Measurements from ENCODE around the gene BPTF. TPM values are rescaled to one million over a fixed set of nuclear protein-coding genes. Genes with fewer than 3 reads are reported as not detected.
A peak's percentile ranks its signal among the peaks of the same experiment; 100 is the strongest.

BPTF gene
- total RNA-seq, 2 experiments from 2014 or later: 117 to 125 TPM

GRCh38 chr17:67942810-67943209 is 117.5 kb downstream of the BPTF start:
- no peaks in the 10 kb centered on the region for H3K27me3 Mint-ChIP-seq
- POLR2A ChIA-PET: interaction anchor here (1.2 to 1.4 kb wide), 2 partner anchors 10 to 16 kb away, joined by 3 read pairs; no protein-coding TSS in a partner anchor
- CTCF ChIA-PET: interaction anchor here (1.2 to 1.8 kb wide), 3 partner anchors 8 to 21 kb away, joined by 3 to 5 read pairs (median 4); no protein-coding TSS in a partner anchor
- Histone ChIP-seq H3K27ac (ENCODE audit: low read depth in 1 of 2, low read length in 2 of 2) (no peak overlapping the region), H3K27me3 (ENCODE audit: control insufficient read depth in 1 of 2, insufficient read depth in 2 of 2, low read length in 2 of 2) (no peaks in the 10 kb centered on the region), H3K4me3 (ENCODE audit: low read length) (no peak overlapping the region), H3K9me3 (ENCODE audit: control insufficient read depth in 1 of 2, insufficient read depth in 1 of 2, low read length in 2 of 2) (no peaks in the 10 kb centered on the region), H3K4me1 (ENCODE audit: insufficient read depth, low read length) (no peaks in the 10 kb centered on the region), H3K36me3 (ENCODE audit: insufficient read depth, low read length) (peaks cover 97% of the 10 kb centered on the region)
- ATAC-seq (ENCODE audit: poor library complexity): peak; percentile 32
- peaks cover 98% of the 10 kb centered on the region for H3K36me3 Mint-ChIP-seq (ENCODE audit: low read depth)
- intact Hi-C loops (cut with DNase I, micrococcal nuclease): no loop called here
- H3K4me1 Mint-ChIP-seq (ENCODE audit: low read depth): no peaks in the 10 kb centered on the region
- H3K9me3 Mint-ChIP-seq: no peaks in the 10 kb centered on the region
- peak in 3 of 14 experiments; percentile 9 to 22 (median 20) for DNase-seq
- H3K27ac Mint-ChIP-seq: no peak overlapping the region
- no peak overlapping the region for H3K4me3 Mint-ChIP-seq
- TF ChIP-seq CTCF (IDR thresholded peaks at IDR 0.05): peak; percentile 48

GRCh38 chr17:67944035-67944434 is 118.7 kb downstream of the BPTF start:
- ChIA-PET POLR2A (no interaction called here), CTCF (no interaction called here)
- no peaks in the 10 kb centered on the region for H3K4me1 Mint-ChIP-seq (ENCODE audit: low read depth)
- H3K36me3 ChIP-seq (ENCODE audit: insufficient read depth, low read length): peaks cover 97% of the 10 kb centered on the region
- no peak for DNase-seq
- TF ChIP-seq CTCF (IDR thresholded peaks at IDR 0.05): no peak
- no peak overlapping the region for H3K27ac ChIP-seq (ENCODE audit: low read depth in 1 of 2, low read length in 2 of 2)
- no peak overlapping the region for H3K27ac Mint-ChIP-seq
- no peak overlapping the region for H3K4me3 ChIP-seq (ENCODE audit: low read length)
- no peak overlapping the region for H3K4me3 Mint-ChIP-seq
- intact Hi-C loops (cut with DNase I, micrococcal nuclease): no loop called here
- H3K4me1 ChIP-seq (ENCODE audit: insufficient read depth, low read length): no peaks in the 10 kb centered on the region
- no peaks in the 10 kb centered on the region for H3K27me3 ChIP-seq (ENCODE audit: control insufficient read depth in 1 of 2, insufficient read depth in 2 of 2, low read length in 2 of 2)
- H3K9me3 ChIP-seq (ENCODE audit: control insufficient read depth in 1 of 2, insufficient read depth in 1 of 2, low read length in 2 of 2): no peaks in the 10 kb centered on the region
- H3K9me3 Mint-ChIP-seq: no peaks in the 10 kb centered on the region
- H3K27me3 Mint-ChIP-seq: no peaks in the 10 kb centered on the region
- H3K36me3 Mint-ChIP-seq (ENCODE audit: low read depth): peaks cover 98% of the 10 kb centered on the region
- ATAC-seq (ENCODE audit: poor library complexity): no peak

- H3K36me3 Mint-ChIP-seq (ENCODE audit: low read depth): peaks cover 94% of the 10 kb centered on the region
- no peak overlapping the region for H3K4me3 Mint-ChIP-seq
- H3K4me1 ChIP-seq (ENCODE audit: insufficient read depth, low read length): no peaks in the 10 kb centered on the region
- no peaks in the 10 kb centered on the region for H3K27me3 Mint-ChIP-seq
- no peak for DNase-seq
- no peaks in the 10 kb centered on the region for H3K9me3 ChIP-seq (ENCODE audit: control insufficient read depth in 1 of 2, insufficient read depth in 1 of 2, low read length in 2 of 2)
- no peak overlapping the region for H3K27ac ChIP-seq (ENCODE audit: low read depth in 1 of 2, low read length in 2 of 2)
- TF ChIP-seq CTCF (IDR thresholded peaks at IDR 0.05): no peak
- POLR2A ChIA-PET: no interaction called here
- no peaks in the 10 kb centered on the region for H3K4me1 Mint-ChIP-seq (ENCODE audit: low read depth)
- no peaks in the 10 kb centered on the region for H3K27me3 ChIP-seq (ENCODE audit: control insufficient read depth in 1 of 2, insufficient read depth in 2 of 2, low read length in 2 of 2)
- H3K36me3 ChIP-seq (ENCODE audit: insufficient read depth, low read length): peaks cover 89% of the 10 kb centered on the region
- H3K27ac Mint-ChIP-seq: no peak overlapping the region
- CTCF ChIA-PET: no interaction called here
- no peak for ATAC-seq (ENCODE audit: poor library complexity)
- H3K4me3 ChIP-seq (ENCODE audit: low read length): no peak overlapping the region
- H3K9me3 Mint-ChIP-seq: no peaks in the 10 kb centered on the region
- intact Hi-C loops (cut with DNase I, micrococcal nuclease): no loop called here
These were observed 121.2 kb downstream of the BPTF start for GRCh38 chr17:67946513-67946912.

All from CD4-positive, alpha-beta T cell (primary cell).